Urothelium cell line (cell line): ENCODE results near the gene RASA3.
A peak's percentile ranks its signal among the peaks of the same experiment; 100 is the strongest.
"Not testable (repeated sequence)": the region's sequence is repeated elsewhere in the genome, so short reads cannot be mapped to it uniquely, and the experiment has no call there.

Source experiments
- DNase-seq: peaks from one replicate; pipeline ENCODE4 v3.0.0; 2011; ENCODE audit warnings: low spot score, mixed read lengths
- FAIRE-seq: peaks from 2 replicates; lab custom pipeline; 2011; peaks lifted over from hg19 to GRCh38; lab: Jason Lieb, UNC

RASA3 gene

GRCh38 chr13:114114666-114115065 lies 17.8 kb downstream of the RASA3 start:
- not testable (repeated sequence) for DNase-seq, FAIRE-seq

- peak; percentile 13 for FAIRE-seq
- no peak for DNase-seq
Measured at GRCh38 chr13:114114006-114114640, 18.3 kb downstream of the RASA3 start.

GRCh38 chr13:114113395-114113794 lies 19.0 kb downstream of the RASA3 start:
- FAIRE-seq, result peak; percentile 20
- DNase-seq, result not testable (repeated sequence)

GRCh38 chr13:114112826-114113322 lies 19.5 kb downstream of the RASA3 start:
- FAIRE-seq (no peak), DNase-seq (no peak)

- DNase-seq, result no peak
- no peak for FAIRE-seq
Measured at GRCh38 chr13:114112231-114112825, 20.1 kb downstream of the RASA3 start.

GRCh38 chr13:114111577-114111976 lies 20.8 kb downstream of the RASA3 start:
- DNase-seq (no peak), FAIRE-seq (no peak)

GRCh38 chr13:114110830-114111189 lies 21.6 kb downstream of the RASA3 start:
- not testable (repeated sequence) for DNase-seq, FAIRE-seq

GRCh38 chr13:114110091-114110829 lies 22.2 kb downstream of the RASA3 start:
- FAIRE-seq (no peak), DNase-seq (no peak)

- DNase-seq (no peak), FAIRE-seq (no peak)
Measured at GRCh38 chr13:114109641-114110041, 22.8 kb downstream of the RASA3 start.

- FAIRE-seq (no peak), DNase-seq (no peak)
Measured at GRCh38 chr13:114108894-114109293, 23.5 kb downstream of the RASA3 start.

GRCh38 chr13:114108141-114108761 lies 24.2 kb downstream of the RASA3 start:
- DNase-seq (no peak), FAIRE-seq (peak; percentile 81)

- DNase-seq (no peak), FAIRE-seq (no peak)
Measured at GRCh38 chr13:114107686-114108081, 24.7 kb downstream of the RASA3 start.

GRCh38 chr13:114106991-114107685 lies 25.3 kb downstream of the RASA3 start:
- DNase-seq (no peak), FAIRE-seq (peak; percentile 90)

GRCh38 chr13:114106526-114106925 lies 25.9 kb downstream of the RASA3 start:
- no peak for FAIRE-seq
- no peak for DNase-seq

GRCh38 chr13:114105521-114106225 lies 26.8 kb downstream of the RASA3 start:
- no peak for DNase-seq
- no peak for FAIRE-seq

- peak; percentile 20 for FAIRE-seq
Measured at GRCh38 chr13:114104655-114105520, 27.5 kb downstream of the RASA3 start.

GRCh38 chr13:114103801-114104654 lies 28.4 kb downstream of the RASA3 start:
- DNase-seq, result no peak
- FAIRE-seq, result peak; percentile 84

More at GRCh38 chr13:114104655-114105520, 27.5 kb downstream of the RASA3 start:
- no peak for DNase-seq

GRCh38 chr13:114103289-114103621 lies 29.2 kb downstream of the RASA3 start:
- FAIRE-seq, DNase-seq: not testable (repeated sequence)
